Fibroblast of pulmonary artery (primary cell): ENCODE data around the gene PRPS1.
"Not testable (repeated sequence)": the region's sequence is repeated elsewhere in the genome, so short reads cannot be mapped to it uniquely, and the experiment has no call there.

Source experiments
- DNase-seq: peaks from one replicate; pipeline ENCODE4 v3.0.0-alpha.2; 2010; ENCODE audit warnings: low read depth
- H3K4me3 ChIP-seq: replicated peaks from 2 replicates; pipeline ENCODE4 v1.5.1; 2011; ENCODE audit warnings: low read depth, mild to moderate bottlenecking, control low read depth, low read length, moderate library complexity
- TF ChIP-seq, protein P1 (sequence below): IDR thresholded peaks from 2 replicates; pipeline ENCODE4 v1.5.1; 2011; ENCODE audit warnings: mild to moderate bottlenecking, control low read depth, low read length, inconsistent platforms; ENCODE audit errors: missing control alignments

The PRPS1 gene

DNA sequence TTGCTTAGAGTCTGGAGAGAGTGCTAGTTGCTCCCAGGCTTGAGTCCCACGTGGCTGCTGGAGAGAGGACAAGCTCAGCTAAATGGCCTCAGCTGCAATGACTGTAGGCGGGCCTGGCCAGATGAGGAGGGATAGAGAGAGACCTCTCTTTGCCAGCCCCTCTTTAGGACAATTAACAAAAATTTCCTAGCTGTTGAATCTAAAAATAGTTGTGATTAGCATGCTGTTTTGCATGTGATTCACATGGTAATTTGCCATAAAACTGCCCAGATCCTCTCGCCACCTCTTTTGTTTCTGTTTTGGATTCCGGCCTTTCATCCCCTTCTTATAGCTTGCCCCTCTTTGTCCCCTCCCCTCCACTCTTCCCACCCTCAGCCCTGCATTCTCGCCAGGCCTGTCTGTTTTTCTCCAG lies 28.9 kb upstream of the PRPS1 start:
- no peak for DNase-seq
- H3K4me3 ChIP-seq, result no peak overlapping the region
- TF ChIP-seq, protein P1, sequence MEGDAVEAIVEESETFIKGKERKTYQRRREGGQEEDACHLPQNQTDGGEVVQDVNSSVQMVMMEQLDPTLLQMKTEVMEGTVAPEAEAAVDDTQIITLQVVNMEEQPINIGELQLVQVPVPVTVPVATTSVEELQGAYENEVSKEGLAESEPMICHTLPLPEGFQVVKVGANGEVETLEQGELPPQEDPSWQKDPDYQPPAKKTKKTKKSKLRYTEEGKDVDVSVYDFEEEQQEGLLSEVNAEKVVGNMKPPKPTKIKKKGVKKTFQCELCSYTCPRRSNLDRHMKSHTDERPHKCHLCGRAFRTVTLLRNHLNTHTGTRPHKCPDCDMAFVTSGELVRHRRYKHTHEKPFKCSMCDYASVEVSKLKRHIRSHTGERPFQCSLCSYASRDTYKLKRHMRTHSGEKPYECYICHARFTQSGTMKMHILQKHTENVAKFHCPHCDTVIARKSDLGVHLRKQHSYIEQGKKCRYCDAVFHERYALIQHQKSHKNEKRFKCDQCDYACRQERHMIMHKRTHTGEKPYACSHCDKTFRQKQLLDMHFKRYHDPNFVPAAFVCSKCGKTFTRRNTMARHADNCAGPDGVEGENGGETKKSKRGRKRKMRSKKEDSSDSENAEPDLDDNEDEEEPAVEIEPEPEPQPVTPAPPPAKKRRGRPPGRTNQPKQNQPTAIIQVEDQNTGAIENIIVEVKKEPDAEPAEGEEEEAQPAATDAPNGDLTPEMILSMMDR, result no peak

GRCh38 chrX:107600366-107600765 lies 27.9 kb upstream of the PRPS1 start:
- TF ChIP-seq, protein P1, result no peak
- no peak overlapping the region for H3K4me3 ChIP-seq
- DNase-seq, result no peak

GRCh38 chrX:107601326-107601725 lies 27.0 kb upstream of the PRPS1 start:
- no peak for DNase-seq
- TF ChIP-seq, protein P1, result no peak
- H3K4me3 ChIP-seq, result no peak overlapping the region

GRCh38 chrX:107601759-107602158 lies 26.6 kb upstream of the PRPS1 start:
- TF ChIP-seq, protein P1, result no peak
- no peak overlapping the region for H3K4me3 ChIP-seq
- no peak for DNase-seq

DNA sequence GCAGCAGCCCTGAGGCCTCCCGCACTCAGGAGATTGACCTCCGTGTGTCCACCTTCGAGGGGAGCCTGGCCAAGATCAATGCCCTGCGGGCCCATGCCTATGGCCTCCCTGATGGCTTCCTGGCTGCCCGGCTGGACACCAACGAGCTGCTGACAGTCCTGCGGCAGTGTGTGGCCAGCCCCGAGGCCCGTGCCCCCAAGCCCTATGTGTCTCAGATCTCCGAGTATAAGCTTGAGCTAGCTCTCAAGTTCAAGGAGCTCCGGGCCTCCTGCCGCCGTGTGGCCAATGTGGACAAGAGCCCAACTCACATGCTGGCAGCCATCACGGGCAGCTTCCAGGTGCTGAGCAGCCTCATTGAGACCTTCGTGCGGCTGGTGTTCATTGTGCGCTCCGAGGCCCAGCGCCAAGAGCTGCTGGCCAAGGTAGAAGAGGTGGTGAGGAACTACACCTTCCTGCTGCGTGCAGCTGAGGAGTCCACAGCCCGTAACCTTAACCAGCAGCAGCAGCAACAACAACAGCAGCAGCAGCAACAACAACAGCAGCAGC lies 25.5 kb upstream of the PRPS1 start:
- H3K4me3 ChIP-seq, result no peak overlapping the region
- TF ChIP-seq, protein P1, result no peak
- DNase-seq, result no peak

- H3K4me3 ChIP-seq, result no peak overlapping the region
- no peak for DNase-seq
- TF ChIP-seq, protein P1, result no peak
Observed at GRCh38 chrX:107603429-107604159, 24.7 kb upstream of the PRPS1 start.

GRCh38 chrX:107609061-107609460 lies 19.2 kb upstream of the PRPS1 start:
- DNase-seq, H3K4me3 ChIP-seq: not testable (repeated sequence)
